CMK (cell line): ENCODE measurements around the gene HNRNPH2.
A peak's percentile ranks its signal among the peaks of the same experiment; 100 is the strongest.

Source experiments
- DNase-seq: peaks from one replicate; pipeline ENCODE4 v3.0.0-alpha.2; 2010; ENCODE audit warnings: low read depth

HNRNPH2 gene

DNA sequence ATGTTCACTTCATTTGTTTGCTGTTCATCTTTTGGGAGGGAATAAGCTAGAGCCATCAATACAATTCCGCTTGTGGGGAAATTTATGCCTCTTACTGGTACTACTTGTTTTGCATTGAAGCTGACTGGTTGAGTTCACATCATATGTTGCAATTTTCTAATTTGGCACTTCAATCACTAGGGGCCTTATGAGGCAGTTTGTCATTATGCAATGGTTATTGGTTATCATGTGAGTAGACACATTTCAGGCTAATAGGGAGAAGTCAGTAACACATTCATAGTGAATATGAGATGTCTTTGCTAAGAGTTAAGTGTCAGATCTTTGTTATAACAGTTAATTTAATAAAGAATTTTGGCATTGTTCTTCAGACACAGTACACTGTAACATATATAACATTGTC lies 12.2 kb upstream of the HNRNPH2 start:
- no peak for DNase-seq

DNA sequence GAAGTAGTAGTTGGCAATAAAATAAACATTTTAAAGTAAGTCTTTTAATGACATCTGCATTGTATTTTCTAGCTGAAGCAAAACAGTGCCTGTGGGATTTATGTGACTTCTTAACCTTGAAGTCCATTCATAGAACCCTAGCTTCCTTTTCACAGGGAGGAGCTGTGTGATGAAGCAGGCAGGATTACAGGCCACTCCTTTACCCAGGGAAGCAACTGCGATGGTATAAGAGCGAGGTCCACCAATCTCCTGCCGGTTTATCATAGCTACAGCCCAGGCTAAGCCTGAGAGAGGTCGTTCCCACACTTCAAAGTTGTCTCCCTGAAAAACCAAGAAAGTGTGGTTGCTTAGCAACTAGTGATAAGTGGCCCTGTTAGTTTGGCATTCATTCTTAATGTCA lies 10.2 kb upstream of the HNRNPH2 start:
- DNase-seq, result no peak

DNA sequence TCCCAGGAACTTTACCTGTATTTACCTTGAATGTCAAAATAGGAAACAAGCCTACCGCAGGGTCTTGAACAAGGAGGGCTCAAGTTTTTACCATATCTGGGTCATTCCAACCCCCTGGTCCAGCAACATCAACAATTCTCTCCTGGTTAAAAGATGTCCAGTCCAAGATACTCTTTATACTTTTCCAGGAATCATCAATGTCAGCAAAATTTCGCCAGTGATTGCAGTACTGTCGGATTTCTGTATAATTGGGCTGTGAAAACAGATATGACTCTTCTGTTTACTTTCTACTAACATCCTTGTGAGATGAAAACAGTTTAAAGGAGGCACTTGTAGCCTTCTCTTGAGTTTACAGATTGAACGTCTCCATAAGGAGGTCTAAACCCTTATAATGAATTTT lies 9.3 kb upstream of the HNRNPH2 start:
- no peak for DNase-seq

DNA sequence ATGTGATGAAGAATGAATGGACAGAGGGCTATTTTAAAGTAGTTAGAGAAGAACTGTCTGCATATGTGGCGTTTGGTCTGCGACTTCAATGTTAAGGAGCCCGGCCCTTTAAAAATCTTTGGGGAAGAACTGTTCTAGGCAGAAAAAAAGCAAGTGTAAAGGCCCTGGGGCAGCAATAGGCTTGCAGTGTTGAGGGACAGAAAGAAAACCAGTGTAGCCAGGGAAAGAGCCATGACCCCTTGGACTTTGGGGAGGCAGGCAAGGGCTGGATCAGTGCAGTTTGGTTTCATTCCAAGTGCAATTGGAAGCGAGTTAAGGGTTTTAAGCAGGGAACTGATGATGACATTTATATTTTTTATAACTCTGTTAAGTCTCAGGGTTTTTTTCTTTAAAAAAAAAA lies 8.2 kb upstream of the HNRNPH2 start:
- DNase-seq, result no peak

DNA sequence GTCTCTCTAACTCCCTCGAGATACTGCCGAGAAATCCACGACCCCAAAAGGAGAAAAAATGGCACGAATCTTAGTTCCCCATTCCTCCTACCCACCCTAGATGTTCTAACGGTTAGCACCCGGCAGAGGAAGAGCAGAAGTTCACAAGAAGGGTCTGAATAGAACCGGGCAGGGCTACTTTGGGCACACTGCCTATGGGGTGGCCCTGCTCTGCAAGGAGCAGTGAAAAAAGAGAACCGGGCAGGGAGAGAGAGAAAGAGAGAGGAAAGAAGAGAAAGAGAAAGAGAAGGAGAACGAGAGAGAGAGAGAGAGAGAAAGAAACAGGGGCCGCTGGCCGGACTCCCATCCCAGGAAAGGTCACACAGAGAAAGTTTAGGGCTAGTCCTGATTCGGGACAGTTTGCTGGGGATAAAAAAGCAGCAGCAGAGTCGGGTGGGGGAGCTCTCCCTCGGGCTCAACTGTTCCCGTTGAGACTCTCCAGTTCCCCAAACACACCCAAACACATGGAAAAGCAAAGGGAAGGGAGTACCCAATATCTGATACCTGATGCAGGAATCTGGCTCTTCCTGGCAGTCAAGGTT lies 765 bp upstream of the HNRNPH2 start:
- no peak for DNase-seq

DNA sequence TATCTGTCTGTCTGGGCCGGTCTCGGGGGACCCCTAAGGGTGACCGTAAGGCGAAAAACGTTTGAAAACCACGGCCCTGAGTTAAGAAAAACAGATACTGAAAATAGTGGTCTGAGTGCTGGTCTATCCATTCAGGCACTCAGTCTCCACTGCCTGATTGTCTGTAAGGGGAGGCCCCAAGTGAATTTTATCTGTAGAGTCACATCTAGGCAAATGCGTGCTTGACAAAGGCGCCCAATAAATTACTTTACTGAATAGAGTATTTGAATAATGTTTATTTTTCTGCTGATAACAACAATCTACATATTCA lies 465 bp downstream of the HNRNPH2 start:
- DNase-seq, result no peak

DNA sequence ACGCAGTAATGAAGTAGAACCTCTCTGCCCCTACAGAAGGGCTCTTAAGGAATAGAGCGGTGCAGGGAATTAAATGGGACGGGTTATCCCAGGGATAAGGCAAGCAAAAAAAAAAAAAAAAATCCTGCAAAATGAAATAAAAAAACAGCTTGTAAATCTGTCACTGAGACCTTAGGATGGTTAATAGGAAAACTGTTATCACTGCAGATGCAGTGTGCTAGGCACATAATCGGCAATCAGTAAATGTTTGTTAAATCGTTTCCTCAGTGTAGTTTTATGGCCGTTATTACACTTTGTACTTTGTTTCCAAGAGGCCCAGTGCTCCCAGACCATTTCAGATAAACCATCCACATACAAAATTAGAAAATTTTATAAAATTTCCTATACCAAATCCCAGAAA lies 1.0 kb downstream of the HNRNPH2 start:
- DNase-seq, result no peak

DNA sequence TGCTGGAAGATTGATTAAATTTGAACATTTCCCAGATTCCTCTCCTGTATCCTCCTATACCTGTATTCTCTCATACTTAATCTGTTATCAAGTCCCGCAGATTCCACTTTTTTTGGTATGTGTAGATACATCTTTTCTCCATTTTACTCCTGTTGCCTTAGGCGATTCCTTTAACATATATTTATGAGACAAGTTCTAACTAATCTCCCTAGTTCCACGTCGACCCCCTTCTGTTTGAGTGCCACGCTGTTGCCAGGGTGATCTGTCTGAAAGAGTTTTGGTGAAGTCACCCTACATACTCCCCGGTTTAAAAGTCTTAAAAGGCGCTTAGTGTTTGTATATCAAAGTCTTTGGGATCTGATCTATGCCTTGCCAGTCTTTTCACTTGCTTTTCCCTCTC lies 2.4 kb downstream of the HNRNPH2 start:
- no peak for DNase-seq

DNA sequence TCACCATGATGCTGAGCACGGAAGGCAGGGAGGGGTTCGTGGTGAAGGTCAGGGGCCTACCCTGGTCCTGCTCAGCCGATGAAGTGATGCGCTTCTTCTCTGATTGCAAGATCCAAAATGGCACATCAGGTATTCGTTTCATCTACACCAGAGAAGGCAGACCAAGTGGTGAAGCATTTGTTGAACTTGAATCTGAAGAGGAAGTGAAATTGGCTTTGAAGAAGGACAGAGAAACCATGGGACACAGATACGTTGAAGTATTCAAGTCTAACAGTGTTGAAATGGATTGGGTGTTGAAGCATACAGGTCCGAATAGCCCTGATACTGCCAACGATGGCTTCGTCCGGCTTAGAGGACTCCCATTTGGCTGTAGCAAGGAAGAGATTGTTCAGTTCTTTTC lies 4.0 kb downstream of the HNRNPH2 start:
- no peak for DNase-seq

DNA sequence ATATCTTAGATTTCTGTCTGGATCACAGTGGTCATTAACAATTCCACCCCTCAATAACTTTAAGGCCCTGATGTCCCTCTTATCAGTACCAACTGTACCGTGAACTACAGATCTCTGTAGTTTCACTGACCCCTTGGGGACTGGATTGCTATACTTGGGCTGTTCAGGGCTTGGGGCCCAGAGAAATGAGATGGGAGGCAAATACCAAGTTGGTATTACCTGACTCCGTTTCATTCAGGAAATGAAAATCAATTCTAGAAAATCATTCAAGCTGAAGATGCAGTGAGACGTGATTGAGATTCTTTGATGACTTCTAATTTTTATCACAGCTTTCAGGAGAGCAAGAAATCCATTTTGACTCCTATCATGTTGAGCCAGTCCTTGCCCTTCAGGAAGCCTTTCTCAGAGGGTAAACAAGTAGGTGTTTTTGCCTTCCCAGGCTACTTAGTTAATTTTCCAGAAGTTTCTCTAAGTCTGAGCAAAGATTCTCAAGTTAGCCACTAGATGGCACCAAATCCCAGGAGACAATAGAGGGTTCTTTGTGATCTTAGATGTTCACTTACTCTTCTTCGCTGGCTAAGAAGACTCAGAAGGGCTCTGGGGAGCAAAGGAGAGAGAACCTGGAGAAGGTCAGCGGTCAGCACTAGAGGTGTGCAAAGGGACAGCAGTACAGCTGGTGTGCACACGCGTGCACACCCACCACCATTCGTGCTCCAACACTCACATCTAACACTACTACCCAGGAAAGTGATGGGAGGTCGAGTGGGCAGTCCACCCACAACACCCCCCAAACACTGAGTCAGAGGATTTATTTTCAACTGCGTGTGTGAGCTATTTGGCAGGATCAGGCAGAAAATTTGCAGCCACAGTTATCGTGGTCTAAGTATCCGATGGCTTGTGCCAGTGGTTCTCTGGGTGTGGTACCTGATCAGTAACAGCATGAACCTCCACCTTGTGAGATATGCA lies 7.4 kb downstream of the HNRNPH2 start:
- peak; percentile 46 for DNase-seq

DNA sequence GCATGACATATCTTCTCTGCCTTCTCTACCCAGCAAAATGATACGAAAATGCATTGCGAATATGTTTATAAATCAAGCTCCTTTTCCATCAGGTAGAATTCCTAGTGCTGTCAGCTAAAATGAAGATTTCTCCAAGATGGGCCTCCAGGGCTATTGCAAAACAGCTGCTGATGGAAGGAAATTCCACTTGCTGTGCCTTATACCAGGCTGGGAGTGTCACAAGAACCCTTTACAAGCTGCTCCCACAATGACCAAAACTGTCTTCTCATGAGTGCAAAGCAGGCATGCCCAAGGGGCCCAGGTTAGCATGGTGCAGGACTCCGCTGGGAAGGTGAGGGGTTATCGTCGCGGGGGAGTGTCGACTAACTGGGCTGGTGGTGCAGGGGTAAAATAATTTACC lies 8.7 kb downstream of the HNRNPH2 start:
- DNase-seq, result no peak

DNA sequence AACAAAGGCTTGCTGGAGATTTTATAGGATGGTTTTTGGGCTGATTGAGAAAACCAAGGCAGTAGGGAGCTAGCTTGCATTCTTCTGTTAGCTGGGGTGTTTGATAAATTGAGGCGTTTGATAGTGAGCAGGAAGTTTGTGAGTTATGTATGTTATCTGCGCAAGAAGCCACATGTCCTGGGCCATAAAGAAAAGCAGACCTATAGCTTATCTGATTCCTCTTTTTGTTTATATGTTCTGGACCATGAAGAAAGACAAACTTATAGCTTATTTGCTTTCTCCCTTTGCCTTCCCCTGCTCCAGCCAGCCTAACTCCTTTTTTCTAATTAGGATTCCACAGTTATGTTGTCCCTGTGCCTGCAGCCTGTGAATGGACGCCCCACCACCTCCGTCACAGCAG lies 9.2 kb downstream of the HNRNPH2 start:
- DNase-seq, result no peak

DNA sequence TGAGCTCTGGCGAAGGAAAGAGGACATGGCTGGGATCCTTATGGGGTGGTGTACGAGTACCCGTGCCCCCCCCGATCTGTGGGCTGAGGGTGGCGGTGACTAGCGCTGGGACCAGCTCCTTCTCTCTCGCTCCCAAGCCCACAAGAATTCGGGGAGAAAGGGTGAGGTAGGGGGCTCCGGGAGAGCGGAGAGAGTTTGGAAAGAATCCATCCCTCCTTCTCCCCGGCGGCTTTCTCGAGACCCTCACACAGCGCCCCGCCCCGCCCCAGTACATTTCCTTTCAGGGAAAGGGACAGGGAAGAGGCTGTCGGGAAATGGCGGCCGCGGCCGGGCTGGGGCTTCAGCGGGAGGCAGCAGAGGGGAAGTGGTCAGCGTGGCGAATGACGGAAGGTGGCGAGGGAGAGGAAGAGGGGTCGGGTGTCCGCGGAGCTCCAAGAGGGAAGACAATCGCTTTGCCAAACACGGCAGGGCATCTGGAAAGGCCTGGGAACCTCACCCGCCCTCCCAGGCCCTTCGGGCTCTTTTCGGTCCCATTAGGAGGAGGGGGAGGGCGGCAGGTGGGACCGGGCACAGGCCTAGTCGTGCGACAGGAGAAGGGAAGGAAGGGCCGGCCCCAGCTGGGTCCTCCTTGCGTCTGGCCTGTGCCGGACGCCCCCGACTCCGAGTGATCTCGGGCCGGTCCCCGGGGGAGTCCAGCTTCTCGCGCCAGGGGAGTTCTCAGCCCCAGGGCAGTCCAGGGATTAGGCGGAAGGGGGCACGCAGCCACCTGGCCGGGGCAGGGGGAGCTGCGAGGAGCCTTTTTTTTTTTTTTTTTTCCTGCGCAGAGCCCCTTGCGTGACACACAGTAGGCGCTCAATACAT lies 10.2 kb downstream of the HNRNPH2 start:
- DNase-seq, result peak; percentile 27

DNA sequence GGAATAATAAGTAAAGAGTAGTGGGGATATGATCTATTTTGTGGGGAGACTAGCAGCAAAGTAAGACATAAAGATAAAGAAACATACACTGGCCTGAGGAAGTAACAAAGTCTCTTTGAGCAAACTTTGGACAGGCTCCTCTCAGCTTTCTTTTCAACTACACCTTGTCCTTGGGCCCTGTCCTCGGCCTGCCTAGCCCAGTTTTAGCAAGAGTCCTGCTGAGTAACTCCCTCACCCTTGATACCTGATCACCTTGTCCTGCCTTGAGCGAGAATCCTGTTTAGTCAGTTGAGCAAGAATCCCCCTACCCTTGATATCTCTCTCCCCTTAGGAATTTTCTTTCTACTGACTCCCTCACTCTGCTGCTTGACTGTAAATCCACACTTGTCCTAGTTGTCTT lies 11.5 kb downstream of the HNRNPH2 start:
- DNase-seq, result no peak

DNA sequence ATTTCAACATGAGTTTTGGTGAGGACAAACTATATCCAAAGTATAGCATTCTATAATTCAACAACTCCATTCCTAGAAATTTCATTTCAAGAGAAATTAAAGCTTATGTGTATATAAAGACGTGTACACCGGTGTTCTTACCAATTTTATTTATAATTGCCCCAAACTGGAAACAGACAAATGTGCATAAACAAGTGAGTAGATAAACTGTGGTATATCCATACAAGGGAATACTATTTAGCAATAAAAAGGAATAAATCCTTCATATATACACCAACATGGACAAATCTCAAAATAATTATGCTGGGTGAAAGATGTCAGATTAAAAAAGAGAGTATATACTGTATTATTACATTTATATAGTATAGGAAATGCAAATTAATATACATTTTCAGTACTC lies 19.9 kb downstream of the HNRNPH2 start:
- DNase-seq, result no peak

DNA sequence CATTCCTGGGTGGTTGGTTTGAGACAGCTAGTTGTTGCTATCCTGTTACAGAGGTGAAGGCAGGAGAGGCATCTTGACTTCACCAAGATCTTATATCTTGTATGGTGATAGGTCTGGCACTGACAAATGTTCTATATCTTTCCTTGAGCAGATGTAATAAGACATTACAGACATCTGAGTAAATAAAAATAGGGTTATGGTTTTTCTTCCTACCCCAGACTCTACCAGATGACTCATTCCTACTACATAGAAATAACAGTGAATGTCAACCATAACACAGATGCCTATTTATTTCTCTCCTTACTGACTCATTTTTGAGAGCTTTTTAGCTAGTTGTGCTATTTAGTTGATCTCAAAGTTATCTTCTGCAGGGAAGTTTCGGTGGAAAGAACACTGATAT lies 21.9 kb downstream of the HNRNPH2 start:
- DNase-seq, result no peak

DNA sequence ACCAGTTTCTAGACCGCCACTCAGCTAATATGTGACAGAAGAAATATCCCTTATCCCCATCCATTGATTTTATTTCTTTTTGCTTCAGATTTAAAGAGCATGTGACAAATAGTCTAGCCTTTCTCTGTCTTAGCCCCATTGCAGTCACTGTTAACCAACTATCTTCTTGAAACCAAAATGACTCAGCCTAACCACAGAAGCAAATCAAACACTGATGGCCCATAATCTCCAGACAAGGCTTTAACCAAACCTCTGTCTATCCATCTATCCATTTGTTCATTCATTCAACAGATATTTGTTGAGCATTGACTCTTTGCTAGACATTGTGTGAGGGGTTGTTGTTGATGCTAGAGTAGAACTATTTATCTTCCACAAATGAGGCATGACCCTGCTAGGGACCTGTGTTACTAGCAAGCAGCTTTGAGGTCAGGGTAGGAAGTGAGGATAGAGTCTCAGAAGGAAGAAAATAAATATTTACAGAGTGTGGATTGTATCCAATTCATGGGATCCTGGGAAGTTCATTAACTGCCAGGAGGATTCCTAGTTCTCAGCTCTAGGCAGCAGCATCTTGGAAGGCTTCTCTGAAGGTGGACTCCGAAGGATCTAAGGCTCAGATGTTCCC lies 22.5 kb downstream of the HNRNPH2 start:
- DNase-seq, result no peak

DNA sequence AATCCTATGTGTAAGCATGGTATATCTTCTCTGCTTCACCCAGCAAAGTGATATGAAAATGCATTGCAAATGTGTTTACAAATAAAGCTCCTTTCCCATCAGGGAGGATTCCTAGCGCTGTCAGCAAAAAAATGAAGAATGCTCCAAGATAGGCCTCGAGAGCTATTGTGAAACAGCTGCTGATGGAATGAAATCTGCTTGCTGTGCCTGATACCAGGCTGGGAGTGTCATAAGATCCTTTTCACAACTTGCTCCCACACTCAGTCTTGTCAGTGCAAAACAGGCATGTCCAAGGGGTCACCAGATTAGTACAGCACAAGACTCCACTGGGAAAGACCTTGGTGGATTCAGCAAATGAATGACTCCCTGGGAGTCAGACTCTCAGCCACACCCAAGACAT lies 34.1 kb downstream of the HNRNPH2 start:
- no peak for DNase-seq

DNA sequence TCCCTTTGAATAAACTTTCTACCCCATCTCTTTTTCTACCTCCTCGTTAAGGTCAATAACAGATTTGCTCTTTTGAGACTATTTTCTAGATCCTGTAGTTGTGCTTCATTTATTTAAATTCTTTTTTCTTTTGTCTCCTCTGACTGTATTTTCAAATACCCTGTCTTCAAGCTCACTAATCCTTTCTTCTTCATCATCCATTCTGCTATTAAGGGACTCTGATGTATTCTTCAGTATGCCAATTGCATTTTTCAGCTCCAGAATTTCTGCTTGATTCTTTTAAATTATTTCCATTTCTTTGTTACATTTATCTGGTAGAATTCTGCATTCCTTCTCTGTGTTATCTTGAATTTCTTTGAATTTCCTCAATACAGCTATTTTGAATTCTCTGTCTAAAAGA lies 41.3 kb downstream of the HNRNPH2 start:
- DNase-seq, result no peak

DNA sequence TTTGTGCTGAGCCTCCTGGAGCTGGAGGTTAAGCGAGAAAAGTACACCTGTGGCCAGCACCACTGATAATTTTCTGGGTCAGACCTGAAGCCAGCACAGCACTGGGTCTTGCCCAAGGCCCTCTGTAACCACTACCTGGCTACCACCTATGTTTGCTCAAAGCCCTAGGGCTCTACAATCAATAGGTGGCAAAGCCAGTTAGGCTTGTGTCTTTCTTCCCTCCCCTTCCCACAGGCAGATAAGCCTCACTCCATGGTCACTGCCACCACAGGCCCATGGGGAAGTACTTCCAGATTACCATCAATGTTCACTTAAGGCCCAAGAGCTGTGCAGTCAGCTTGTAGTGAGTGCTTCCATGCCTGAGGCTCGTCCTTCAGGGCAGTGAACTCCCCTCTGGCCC lies 42.1 kb downstream of the HNRNPH2 start:
- DNase-seq, result peak; percentile 7

DNA sequence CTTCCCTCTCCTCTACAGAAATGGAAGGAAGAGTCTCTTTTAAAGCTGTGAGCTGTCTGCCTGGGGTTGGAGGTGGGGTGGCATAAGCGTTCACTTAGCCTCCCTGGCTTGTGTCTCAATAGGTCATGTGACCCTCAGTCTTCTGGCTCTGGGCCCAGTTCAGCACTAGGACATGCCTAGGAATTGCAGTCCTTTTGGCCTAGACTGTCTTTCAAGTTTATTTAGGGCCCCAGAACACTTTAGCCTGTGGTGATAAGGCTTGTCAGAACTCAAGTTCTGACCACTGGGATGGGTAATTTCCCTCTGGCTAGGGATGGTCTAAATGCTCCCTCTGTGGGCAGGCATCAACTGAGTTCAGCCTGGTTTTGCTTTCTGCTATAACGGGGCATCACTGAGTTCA lies 42.9 kb downstream of the HNRNPH2 start:
- DNase-seq, result no peak

DNA sequence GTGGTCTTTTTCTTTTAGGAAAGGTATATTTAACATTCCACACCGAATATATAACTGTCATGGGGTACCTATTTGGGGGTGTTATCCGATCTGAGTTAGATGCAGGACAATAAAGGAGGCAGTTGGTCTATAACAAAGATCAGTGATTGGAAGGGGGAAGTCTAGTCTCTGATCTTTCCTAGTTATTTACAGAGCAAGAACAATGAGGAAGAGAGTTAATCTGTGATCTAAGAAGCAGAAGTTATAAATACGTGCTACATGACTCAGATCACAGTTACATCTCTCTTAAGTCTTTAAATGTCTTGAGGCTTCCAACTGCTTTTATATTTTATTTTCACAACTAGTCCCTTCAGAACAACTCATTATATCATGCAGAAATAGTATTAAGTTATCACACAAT lies 44.0 kb downstream of the HNRNPH2 start:
- no peak for DNase-seq

DNA sequence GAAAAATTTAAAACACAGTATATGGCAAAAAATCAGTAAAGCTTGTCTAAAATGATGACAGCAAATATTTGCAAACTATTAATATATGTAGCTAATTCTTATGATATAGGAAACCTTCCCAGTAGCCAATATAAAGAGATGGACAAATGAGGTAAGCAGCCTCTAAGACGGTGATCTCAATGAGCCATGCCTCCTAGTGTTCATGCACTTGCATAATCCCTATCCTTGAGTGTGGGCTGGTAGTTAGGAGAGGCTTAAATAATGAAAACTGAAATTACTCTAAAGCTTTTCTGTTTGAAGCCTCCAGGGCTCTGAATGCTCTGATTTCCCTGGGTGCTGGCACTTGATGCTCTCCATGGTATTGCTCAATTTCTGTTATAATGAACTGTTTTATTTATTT lies 52.6 kb downstream of the HNRNPH2 start:
- no peak for DNase-seq
